HFF-Myc (cell line): Measurements from ENCODE around the gene LTF.

Experiments
- DNase-seq: peaks from one replicate; pipeline ENCODE4 v3.0.0-alpha.2; 2011; ENCODE audit warnings: low read depth; ENCODE audit errors: extremely low read depth
- H3K4me3 ChIP-seq: replicated peaks from 2 replicates; pipeline ENCODE4 v1.5.1; 2011; ENCODE audit warnings: low read depth, mild to moderate bottlenecking, control low read depth, low read length
- CTCF ChIP-seq: IDR thresholded peaks from 2 replicates; pipeline ENCODE4 v1.5.1; 2012; ENCODE audit warnings: mild to moderate bottlenecking, low read depth, low read length, control low read depth; ENCODE audit errors: missing control alignments

LTF gene

GRCh38 chr3:46489875-46490274 is 25.2 kb upstream of the LTF start:
- H3K4me3 ChIP-seq: no peak overlapping the region
- no peak for TF ChIP-seq CTCF
- no peak for DNase-seq

GRCh38 chr3:46489381-46489780 is 24.7 kb upstream of the LTF start:
- H3K4me3 ChIP-seq: no peak overlapping the region
- DNase-seq: no peak
- no peak for TF ChIP-seq CTCF

GRCh38 chr3:46488735-46489361 is 24.1 kb upstream of the LTF start:
- H3K4me3 ChIP-seq: no peak overlapping the region

GRCh38 chr3:46485779-46486175 is 21.1 kb upstream of the LTF start:
- no peak for DNase-seq
- no peak for TF ChIP-seq CTCF
- no peak overlapping the region for H3K4me3 ChIP-seq

More at GRCh38 chr3:46488735-46489361, 24.1 kb upstream of the LTF start:
- peak; percentile 79 for DNase-seq
- peak; percentile 100 for TF ChIP-seq CTCF

- no peak overlapping the region for H3K4me3 ChIP-seq
- no peak for DNase-seq
- TF ChIP-seq CTCF: no peak
Observed at GRCh38 chr3:46484911-46485778, 20.4 kb upstream of the LTF start.

- no peak for DNase-seq
- no peak overlapping the region for H3K4me3 ChIP-seq
- TF ChIP-seq CTCF: no peak
Observed at GRCh38 chr3:46484388-46484787, 19.7 kb upstream of the LTF start.
